H1 (cell line): ENCODE measurements around the gene GPR68. TPM values are rescaled to one million over a fixed set of nuclear protein-coding genes. Genes with fewer than 3 reads are reported as not detected.

Experiments
- CTCF ChIA-PET: fragments of 300-600 bp; sonication (Branson Sonifier 250); formaldehyde crosslinking; loops from one replicate; lab custom pipeline; 2021; ENCODE audit not compliant: partially characterized antibody; lab: Charles Lee
- POLR2A ChIA-PET: fragments of 300-600 bp; sonication (Branson Sonifier 250); formaldehyde crosslinking; loops from one replicate; lab custom pipeline; 2021; ENCODE audit warnings: inconsistent platforms; ENCODE audit not compliant: partially characterized antibody; lab: Charles Lee
- DNase-seq, 2 experiments: peaks; one replicate each; pipeline versions ENCODE4 v3.0.0 to v3.0.0-alpha.2; 2010 to 2022; ENCODE audit warnings: low spot score in 2 of 2, low read depth in 1 of 2, mixed read lengths in 1 of 2
- FAIRE-seq: peaks from 2 replicates; lab custom pipeline; 2011; peaks lifted over from hg19 to GRCh38; lab: Jason Lieb, UNC
- H2AFZ ChIP-seq: 2 replicates; pipeline ENCODE4 v1.8.1; 2012; ENCODE audit warnings: low read length, inconsistent platforms
- H2AK5ac ChIP-seq: 2 replicates; pipeline ENCODE4 v1.6.1; 2013; ENCODE audit warnings: low read depth, low read length
- H2BK120ac ChIP-seq: replicated peaks from 2 replicates; pipeline ENCODE3; 2013; ENCODE audit warnings: low read depth, low read length, inconsistent platforms
- H2BK12ac ChIP-seq: 2 replicates; pipeline ENCODE4 v1.6.1; 2013; ENCODE audit warnings: low read depth, low read length
- H2BK15ac ChIP-seq: 2 replicates; pipeline ENCODE4 v1.6.1; 2013; ENCODE audit warnings: low read length
- H2BK20ac ChIP-seq: 2 replicates; pipeline ENCODE4 v1.6.1; 2013; ENCODE audit warnings: low read length
- H2BK5ac ChIP-seq: 2 replicates; pipeline ENCODE4 v1.6.1; 2013; ENCODE audit warnings: low read depth, low read length
- H3K14ac ChIP-seq: 2 replicates; pipeline ENCODE4 v1.6.1; 2013; ENCODE audit warnings: inconsistent platforms; ENCODE audit not compliant: insufficient read length
- H3K18ac ChIP-seq: 2 replicates; pipeline ENCODE4 v1.6.1; 2013; ENCODE audit warnings: low read length; ENCODE audit errors: extremely low read depth
- H3K23ac ChIP-seq: 2 replicates; pipeline ENCODE4 v1.6.1; 2013; ENCODE audit warnings: inconsistent platforms; ENCODE audit not compliant: insufficient read length
- H3K23me2 ChIP-seq: 2 replicates; pipeline ENCODE4 v1.6.1; 2013; ENCODE audit warnings: low read depth, low read length
- H3K27ac ChIP-seq: 2 replicates; pipeline ENCODE4 v1.6.1; 2011; ENCODE audit warnings: low read depth, low read length, inconsistent platforms
- H3K27me3 ChIP-seq, 4 experiments: replicated peaks in 1 of 4; 1 replicate in 1 of 4; 2 replicates in 3 of 4; pipeline versions ENCODE4 v1.6.1 to v1.8.1; 2011 to 2013; ENCODE audit warnings: low read length in 3 of 4, mild to moderate bottlenecking in 3 of 4, inconsistent platforms in 2 of 4, mixed read lengths in 2 of 4, moderate library complexity in 1 of 4; ENCODE audit not compliant: control insufficient read depth in 3 of 4, insufficient read depth in 3 of 4; ENCODE audit errors: extremely low read depth in 1 of 4
- H3K36me3 ChIP-seq, 4 experiments: 2 replicates each; pipeline versions ENCODE4 v1.6.1 to v1.8.1; 2011 to 2013; ENCODE audit warnings: mild to moderate bottlenecking in 4 of 4, low read length in 3 of 4, moderate library complexity in 2 of 4, control low read depth in 1 of 4, inconsistent platforms in 1 of 4; ENCODE audit not compliant: insufficient read depth in 4 of 4, control insufficient read depth in 2 of 4
- H3K4ac ChIP-seq: replicated peaks from 2 replicates; pipeline ENCODE3; 2013; ENCODE audit warnings: low read length, low read depth, mixed read lengths, inconsistent platforms; ENCODE audit not compliant: insufficient read length
- H3K4me1 ChIP-seq, 4 experiments: replicated peaks in 1 of 4; 1 replicate in 1 of 4; 2 replicates in 3 of 4; pipeline versions ENCODE4 v1.6.1 to v1.8.1; 2011 to 2013; ENCODE audit warnings: low read length in 3 of 4, inconsistent platforms in 2 of 4, mixed read lengths in 1 of 4; ENCODE audit not compliant: insufficient read depth in 4 of 4, control insufficient read depth in 3 of 4
- H3K4me2 ChIP-seq, 2 experiments: 2 replicates each; pipeline versions ENCODE4 v1.6.1 to v1.8.1; 2011 to 2013; ENCODE audit warnings: low read depth in 2 of 2, low read length in 2 of 2, control low read depth in 1 of 2, inconsistent platforms in 1 of 2, mild to moderate bottlenecking in 1 of 2; ENCODE audit not compliant: insufficient read depth in 1 of 2
- H3K4me3 ChIP-seq, 4 experiments: fragments of 200-600, 300-600 bp in 1 of 4; sonication (generic), shearing (Covaris generic), sonication (Bioruptor Twin) in 1 of 4; 2 replicates each; pipeline versions ENCODE4 v1.5.1 to v1.8.1; 2011 to 2016; ENCODE audit warnings: low read length in 4 of 4, low read depth in 3 of 4, control low read depth in 2 of 4, inconsistent platforms in 2 of 4, mild to moderate bottlenecking in 2 of 4, mixed read lengths in 1 of 4, moderate library complexity in 1 of 4; ENCODE audit not compliant: insufficient read depth in 2 of 4; ENCODE audit errors: extremely low read depth in 1 of 4
- H3K56ac ChIP-seq: replicated peaks from 2 replicates; pipeline ENCODE3; 2013; ENCODE audit warnings: low read depth, mild to moderate bottlenecking, mixed read lengths, low read length, inconsistent platforms; ENCODE audit not compliant: insufficient read length
- H3K79me1 ChIP-seq: 2 replicates; pipeline ENCODE4 v1.6.1; 2013; ENCODE audit warnings: low read depth, low read length, control low read depth
- H3K79me2 ChIP-seq, 2 experiments: 2 replicates each; pipeline versions ENCODE4 v1.6.1 to v1.8.1; 2012 to 2013; ENCODE audit warnings: low read length in 2 of 2, mild to moderate bottlenecking in 2 of 2, inconsistent platforms in 1 of 2; ENCODE audit not compliant: insufficient read depth in 2 of 2, control insufficient read depth in 1 of 2
- H3K9ac ChIP-seq, 4 experiments: replicated peaks in 1 of 4; 1 replicate in 1 of 4; 2 replicates in 3 of 4; pipeline versions ENCODE4 v1.6.1 to v1.8.1; 2011 to 2013; ENCODE audit warnings: low read depth in 3 of 4, low read length in 3 of 4, control low read depth in 2 of 4, mild to moderate bottlenecking in 2 of 4, moderate library complexity in 2 of 4, inconsistent platforms in 1 of 4; ENCODE audit errors: extremely low read depth in 1 of 4
- H3K9me3 ChIP-seq, 2 experiments: 2 replicates each; pipeline versions ENCODE4 v1.6.1 to v1.8.1; 2012 to 2013; ENCODE audit warnings: mild to moderate bottlenecking in 2 of 2, moderate library complexity in 2 of 2, control low read depth in 1 of 2, inconsistent platforms in 1 of 2, low read depth in 1 of 2, low read length in 1 of 2, mixed read lengths in 1 of 2; ENCODE audit not compliant: insufficient read depth in 2 of 2
- H4K20me1 ChIP-seq, 2 experiments: replicated peaks in 1 of 2; 2 replicates each; pipeline versions ENCODE3 to v1.8.1; 2011 to 2013; ENCODE audit warnings: inconsistent platforms in 2 of 2, low read length in 2 of 2, mild to moderate bottlenecking in 1 of 2; ENCODE audit not compliant: insufficient read depth in 2 of 2, control insufficient read depth in 1 of 2
- H4K5ac ChIP-seq: 2 replicates; pipeline ENCODE4 v1.6.1; 2013; ENCODE audit warnings: low read length, low read depth, mixed read lengths, inconsistent platforms; ENCODE audit not compliant: insufficient read length
- H4K8ac ChIP-seq: 2 replicates; pipeline ENCODE4 v1.8.0; 2013; ENCODE audit warnings: mild to moderate bottlenecking, moderate library complexity, low read length, inconsistent platforms; ENCODE audit not compliant: insufficient read depth; ENCODE audit errors: extremely low read depth
- H4K91ac ChIP-seq: replicated peaks from 2 replicates; pipeline ENCODE3; 2013; ENCODE audit warnings: low read length, mixed read lengths, inconsistent platforms; ENCODE audit not compliant: insufficient read length
- CEBPB ChIP-seq: IDR thresholded peaks from 2 replicates; pipeline ENCODE4 v1.6.1; 2012; ENCODE audit warnings: low read depth, low read length
- KDM4A ChIP-seq: IDR thresholded peaks from one replicate; pipeline ENCODE4 v1.7.1; 2012; ENCODE audit warnings: low read depth, mild to moderate bottlenecking, moderate library complexity, low read length, inconsistent platforms; ENCODE audit not compliant: severe bottlenecking
- KDM5A ChIP-seq: fragments of 200-600 bp; IDR thresholded peaks from 2 replicates; pipeline ENCODE4 v1.7.1; 2012; ENCODE audit warnings: mild to moderate bottlenecking, low read length, inconsistent platforms, mixed read lengths
- TEAD4 ChIP-seq: IDR thresholded peaks from 2 replicates; pipeline ENCODE4 v1.6.1; 2012; ENCODE audit warnings: low read depth, low read length, inconsistent platforms, mixed read lengths
- WGBS, 2 experiments: shearing (Covaris generic) in 1 of 2; methylation state at CpG; one replicate each; pipeline versions ENCODE4 v1.1.6 to v1.1.7; 2013 to 2015; ENCODE audit warnings: low lambda C conversion rate in 2 of 2, mixed read lengths in 2 of 2, inconsistent platforms in 1 of 2, low coverage in 1 of 2, missing lambda C conversion rate in 1 of 2; ENCODE audit not compliant: insufficient replicate concordance in 2 of 2, insufficient coverage in 1 of 2, insufficient read length in 1 of 2; ENCODE audit errors: extremely low coverage in 1 of 2, missing lambda C conversion rate in 1 of 2; 5-methylcytosine and 5-hydroxymethylcytosine counted together
- polyA plus RNA-seq, 7 experiments: library from polyadenylated mRNA; depleted of rRNA in 3 of 7; stranded (reverse) in 5 of 7; unstranded in 2 of 7; fragments of >200 nt in 5 of 7; fragments of 200-250 nt in 2 of 7; gene quantifications; 1 replicate in 5 of 7; 2 replicates in 1 of 7; 4 replicates in 1 of 7; pipeline versions ENCODE4 v1.2.1 to v1.2.3, GENCODE V29; 2011 to 2013; ENCODE audit warnings: missing spikeins in 2 of 7, mixed read lengths in 2 of 7
- total RNA-seq: library from RNA; stranded (reverse); fragmentation: NEBNext Ultra II Directional; extraction: Animal tissue kit (Norgen Biotek cat#: 25700); gene quantifications from 2 replicates; pipeline ENCODE4 v1.2.1, GENCODE V29; 2021

GPR68 gene
- total and polyA plus RNA-seq, 2 of the 8 experiments (the other 6 are each of a cell fraction or from before 2014, with no cell fraction given), result 0.22 to 0.76 TPM

DNA sequence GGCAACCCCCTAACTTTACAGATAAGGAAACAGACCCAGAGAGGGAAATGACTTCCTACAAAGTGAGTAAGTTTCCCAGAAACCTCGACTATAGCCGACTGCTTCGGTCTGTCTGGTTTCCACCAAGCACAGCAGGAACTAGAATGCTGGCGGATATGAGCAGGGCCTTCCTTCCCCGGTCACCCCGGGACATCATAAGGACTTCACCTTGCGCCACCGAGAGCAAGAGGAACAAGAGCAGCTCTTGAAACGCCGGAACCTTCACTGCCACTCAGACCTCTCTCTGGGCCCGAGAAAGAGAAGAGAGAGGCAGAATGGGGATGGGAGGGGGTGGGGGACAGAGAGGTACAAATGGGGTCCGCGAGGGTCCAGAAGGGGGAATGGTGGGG lies 29.4 kb upstream of the GPR68 start:
- Histone ChIP-seq H2BK15ac (no peak overlapping the region), H3K4me1 (no peaks in the 10 kb centered on the region), H3K23me2 (no peaks in the 10 kb centered on the region), H3K18ac (no peak overlapping the region), H3K56ac (no peak overlapping the region), H4K91ac (no peak overlapping the region), H3K9me3 (no peaks in the 10 kb centered on the region), H3K14ac (no peak overlapping the region), H4K20me1 (peaks cover 2 to 4% of the 10 kb centered on the region in 2 experiments), H2BK12ac (no peak overlapping the region), H3K4me3 (no peak overlapping the region), H3K36me3 (peaks cover 5 to 44% (median 28%) of the 10 kb centered on the region in 4 experiments; a peak in 7 of 8 replicates), H4K8ac (no peak overlapping the region), H3K27me3 (no peaks in the 10 kb centered on the region), H3K9ac (no peak overlapping the region), H3K27ac (no peak overlapping the region), H3K23ac (no peak overlapping the region), H2BK5ac (no peak overlapping the region; the same call in 1 of the 2 replicates), H3K79me1 (no peaks in the 10 kb centered on the region), H4K5ac (no peak overlapping the region), H2BK120ac (no peak overlapping the region), H3K4me2 (no peak overlapping the region), H3K4ac (no peak overlapping the region), H3K79me2 (no peaks in the 10 kb centered on the region), H2BK20ac (no peak overlapping the region), H2AK5ac (no peak overlapping the region), H2AFZ (no peak overlapping the region)
- TF ChIP-seq KDM4A, result no peak
- TF ChIP-seq TEAD4, result no peak
- no peak for TF ChIP-seq CEBPB
- TF ChIP-seq KDM5A, result no peak
- no peak for FAIRE-seq
- ChIA-PET POLR2A (interaction anchor here (0.7 kb wide), 1 partner anchor 20 kb away, joined by 3 read pairs; no protein-coding TSS in a partner anchor), CTCF (interaction anchor here (1.1 to 7.3 kb wide), 3 partner anchors 13 to 98 kb away, joined by 3 to 57 read pairs (median 10); no protein-coding TSS in a partner anchor)
- no peak for DNase-seq
- 98% methylated on average over 10 of the region's 13 CpGs; no CpG with 5 or more reads in 1 of the 2 experiments for WGBS, 2 experiments
